K562 (cell line): ENCODE results near the gene DHRS13. TPM values are rescaled to one million over a fixed set of nuclear protein-coding genes. Genes with fewer than 3 reads are reported as not detected.

ENCODE experiments used
- AFF4 ChIP-seq: sonication (generic); formaldehyde crosslinking; IDR thresholded peaks from 2 replicates; pipeline ENCODE4 v1.8.0; 2023; ENCODE audit warnings: mild to moderate bottlenecking, missing genetic modification reagents
- BMI1 ChIP-seq: fragments of 150-350 bp; IDR thresholded peaks from 2 replicates; pipeline ENCODE4 v1.6.1; 2014; ENCODE audit warnings: low read length
- CBX8 ChIP-seq: fragments of 200-600 bp; sonication (generic); IDR thresholded peaks from 2 replicates; pipeline ENCODE4 v1.6.1; 2012; ENCODE audit warnings: borderline replicate concordance, mixed run types, low read depth, mild to moderate bottlenecking, moderate library complexity, mixed read lengths, low read length, control low read depth, inconsistent platforms; ENCODE audit not compliant: poor library complexity, severe bottlenecking; ENCODE audit errors: extremely low read depth
- CSDE1 ChIP-seq, 2 experiments: fragments of 450-650 bp; IDR thresholded peaks; 2 replicates each; pipeline ENCODE4 v1.6.1; 2016; ENCODE audit warnings: mild to moderate bottlenecking in 1 of 2
- ESRRB ChIP-seq: fragments of 250-450 bp; sonication (Bioruptor Pico); IDR thresholded peaks from 2 replicates; pipeline ENCODE4 v1.5.0; 2020; ENCODE audit warnings: mild to moderate bottlenecking, moderate library complexity, borderline replicate concordance
- JUND ChIP-seq, 2 experiments: IDR thresholded peaks; 2 replicates in 1 of 2; 3 replicates in 1 of 2; pipeline ENCODE4 v1.6.1; 2011; ENCODE audit warnings: borderline replicate concordance in 2 of 2, low read depth in 2 of 2, low read length in 2 of 2, improper control_type of control experiment in 1 of 2, missing biosample characterization in 1 of 2, missing genetic modification characterization in 1 of 2, missing genetic modification reagents in 1 of 2
- KLF13 ChIP-seq: fragments of 450-650 bp; IDR thresholded peaks from 2 replicates; pipeline ENCODE4 v1.6.1; 2016; ENCODE audit warnings: missing genetic modification characterization, low read depth, mild to moderate bottlenecking, missing compliant biosample characterization, moderate library complexity, borderline replicate concordance
- MCM2 ChIP-seq: fragments of 450-650 bp; IDR thresholded peaks from 2 replicates; pipeline ENCODE4 v1.6.1; 2017; ENCODE audit warnings: low read depth, mild to moderate bottlenecking
- SRF ChIP-seq, 2 experiments: fragments of 250-450, 450-650 bp in 1 of 2; sonication (Bioruptor Pico) in 1 of 2; sonication (generic) in 1 of 2; formaldehyde crosslinking; IDR thresholded peaks; 2 replicates each; pipeline versions ENCODE4 v1.5.0 to v1.5.1; 2020 to 2022; ENCODE audit warnings: mild to moderate bottlenecking in 1 of 2, missing genetic modification reagents in 1 of 2
- THRA ChIP-seq: fragments of 450-650 bp; IDR thresholded peaks from 2 replicates; pipeline ENCODE4 v1.6.1; 2017; ENCODE audit warnings: mild to moderate bottlenecking, moderate library complexity
- ZBTB1 ChIP-seq: sonication (generic); formaldehyde crosslinking; IDR thresholded peaks from 2 replicates; pipeline ENCODE4 v1.8.1; 2023; ENCODE audit warnings: missing genetic modification reagents, low read depth, mild to moderate bottlenecking, borderline replicate concordance
- ZNF174 ChIP-seq: fragments of 250-450 bp; sonication (Bioruptor Pico); IDR thresholded peaks from 2 replicates; pipeline ENCODE4 v1.4.0; 2020; ENCODE audit warnings: mild to moderate bottlenecking
- polyA plus RNA-seq, 8 experiments: library from polyadenylated mRNA; depleted of rRNA in 4 of 8; stranded (reverse) in 5 of 8; unstranded in 3 of 8; fragments of >200 nt; fragmentation: Nextera tagmentation in 2 of 8; fragmentation: Illumina TruSeq in 1 of 8; extraction: Ambion mirVana in 2 of 8; extraction: Trizol in 1 of 8; gene quantifications; 2 replicates each; pipeline versions ENCODE4 v1.2.1 to v1.2.3, GENCODE V29; 2011 to 2014; ENCODE audit warnings: inconsistent platforms in 1 of 8, missing spikeins in 1 of 8
- total RNA-seq, 7 experiments: library from RNA; depleted of rRNA in 6 of 7; stranded (reverse); fragments of >200 nt in 6 of 7; fragmentation: Illumina TruSeq in 2 of 7; extraction: Trizol in 2 of 7; gene quantifications; 2 replicates each; pipeline versions ENCODE4 v1.2.1 to v1.2.3, GENCODE V29; 2011 to 2021; ENCODE audit warnings: low replicate concordance in 1 of 7
- TF ChIP-seq, protein P1 (sequence below): fragments of 450-650 bp; formaldehyde crosslinking; IDR thresholded peaks from 2 replicates; pipeline ENCODE4 v1.4.0; 2022; ENCODE audit warnings: mild to moderate bottlenecking, moderate library complexity
- TF ChIP-seq, protein P2 (sequence below): sonication (generic); formaldehyde crosslinking; IDR thresholded peaks from 2 replicates; pipeline ENCODE4 v1.8.0; 2022; ENCODE audit warnings: mild to moderate bottlenecking, low read depth, missing genetic modification reagents
- TF ChIP-seq, protein P3 (sequence below): sonication (generic); formaldehyde crosslinking; IDR thresholded peaks from 2 replicates; pipeline ENCODE4 v1.8.1; 2023; ENCODE audit warnings: mild to moderate bottlenecking, missing genetic modification reagents

DHRS13 gene
- total and polyA plus RNA-seq, 9 of the 15 experiments (the other 6 are each of a cell fraction or from before 2014, with no cell fraction given) = 0.32 to 52.3 (median 34.3) TPM; not detected in 1

- TF ChIP-seq AFF4 (CRISPR knock-in tag) (no peak), MCM2 (no peak), CSDE1 (IDR thresholded peaks at IDR 0.05) (no peak), KLF13 (no peak), ZNF174 (no peak), BMI1 (no peak), THRA (no peak), ZBTB1 (CRISPR knock-in tag) (0 out of 2 replicates have a peak, but pooled peaks have one; percentile 60), JUND (IDR thresholded peaks at IDR 0.05; ENCODE audit: borderline replicate concordance, low read depth, low read length) (0 out of 2 replicates have a peak, but pooled peaks have one; percentile 7), JUND (tag; IDR thresholded peaks at IDR 0.05; ENCODE audit: borderline replicate concordance, low read depth, low read length) (no peak; the same call in 2 of the 3 replicates), CBX8 (no peak), ESRRB (CRISPR knock-in tag) (0 out of 2 replicates have a peak, but pooled peaks have one; percentile 17), SRF (CRISPR knock-in tag; IDR thresholded peaks at IDR 0.05) (peak in 1 of 2 experiments; percentile 6; a peak in 2 of 4 replicates)
- TF ChIP-seq, protein P1, sequence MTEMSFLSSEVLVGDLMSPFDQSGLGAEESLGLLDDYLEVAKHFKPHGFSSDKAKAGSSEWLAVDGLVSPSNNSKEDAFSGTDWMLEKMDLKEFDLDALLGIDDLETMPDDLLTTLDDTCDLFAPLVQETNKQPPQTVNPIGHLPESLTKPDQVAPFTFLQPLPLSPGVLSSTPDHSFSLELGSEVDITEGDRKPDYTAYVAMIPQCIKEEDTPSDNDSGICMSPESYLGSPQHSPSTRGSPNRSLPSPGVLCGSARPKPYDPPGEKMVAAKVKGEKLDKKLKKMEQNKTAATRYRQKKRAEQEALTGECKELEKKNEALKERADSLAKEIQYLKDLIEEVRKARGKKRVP (CRISPR knock-in tag) = peak; percentile 65; the same call in 1 of the 2 replicates
- TF ChIP-seq, protein P2, sequence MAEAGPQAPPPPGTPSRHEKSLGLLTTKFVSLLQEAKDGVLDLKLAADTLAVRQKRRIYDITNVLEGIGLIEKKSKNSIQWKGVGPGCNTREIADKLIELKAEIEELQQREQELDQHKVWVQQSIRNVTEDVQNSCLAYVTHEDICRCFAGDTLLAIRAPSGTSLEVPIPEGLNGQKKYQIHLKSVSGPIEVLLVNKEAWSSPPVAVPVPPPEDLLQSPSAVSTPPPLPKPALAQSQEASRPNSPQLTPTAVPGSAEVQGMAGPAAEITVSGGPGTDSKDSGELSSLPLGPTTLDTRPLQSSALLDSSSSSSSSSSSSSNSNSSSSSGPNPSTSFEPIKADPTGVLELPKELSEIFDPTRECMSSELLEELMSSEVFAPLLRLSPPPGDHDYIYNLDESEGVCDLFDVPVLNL (CRISPR knock-in tag) = no peak
- TF ChIP-seq, protein P3, sequence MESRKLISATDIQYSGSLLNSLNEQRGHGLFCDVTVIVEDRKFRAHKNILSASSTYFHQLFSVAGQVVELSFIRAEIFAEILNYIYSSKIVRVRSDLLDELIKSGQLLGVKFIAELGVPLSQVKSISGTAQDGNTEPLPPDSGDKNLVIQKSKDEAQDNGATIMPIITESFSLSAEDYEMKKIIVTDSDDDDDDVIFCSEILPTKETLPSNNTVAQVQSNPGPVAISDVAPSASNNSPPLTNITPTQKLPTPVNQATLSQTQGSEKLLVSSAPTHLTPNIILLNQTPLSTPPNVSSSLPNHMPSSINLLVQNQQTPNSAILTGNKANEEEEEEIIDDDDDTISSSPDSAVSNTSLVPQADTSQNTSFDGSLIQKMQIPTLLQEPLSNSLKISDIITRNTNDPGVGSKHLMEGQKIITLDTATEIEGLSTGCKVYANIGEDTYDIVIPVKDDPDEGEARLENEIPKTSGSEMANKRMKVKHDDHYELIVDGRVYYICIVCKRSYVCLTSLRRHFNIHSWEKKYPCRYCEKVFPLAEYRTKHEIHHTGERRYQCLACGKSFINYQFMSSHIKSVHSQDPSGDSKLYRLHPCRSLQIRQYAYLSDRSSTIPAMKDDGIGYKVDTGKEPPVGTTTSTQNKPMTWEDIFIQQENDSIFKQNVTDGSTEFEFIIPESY = peak; percentile 33; the same call in 1 of the 2 replicates
Measured at GRCh38 chr17:28896884-28897768, 5.8 kb downstream of the DHRS13 start, which contains the start of gene FLOT2 (continued).
